Activated T-cell treated with anti-CD3 and anti-CD28 coated beads, Interleukin-2, amount 50 U/mL, for 24 hours (primary cell): ENCODE measurements around the gene MRS2.

Experiments
- DNase-seq: peaks from one replicate; pipeline ENCODE4 v3.0.0-alpha.2; 2020
- H3K27ac Mint-ChIP-seq: 2 replicates; pipeline ENCODE4 v1.8.0; 2020; ENCODE audit warnings: mild to moderate bottlenecking, mixed read lengths
- H3K27me3 Mint-ChIP-seq: 2 replicates; pipeline ENCODE4 v1.8.0; 2020; ENCODE audit warnings: mixed read lengths
- H3K36me3 Mint-ChIP-seq: 2 replicates; pipeline ENCODE4 v1.8.0; 2020; ENCODE audit warnings: low read depth, mixed read lengths
- H3K4me1 Mint-ChIP-seq: 2 replicates; pipeline ENCODE4 v1.8.0; 2020; ENCODE audit warnings: low read depth, mixed read lengths
- H3K4me3 Mint-ChIP-seq: 2 replicates; pipeline ENCODE4 v1.8.0; 2020; ENCODE audit warnings: mild to moderate bottlenecking, moderate library complexity, mixed read lengths
- H3K9me3 Mint-ChIP-seq: 2 replicates; pipeline ENCODE4 v1.8.0; 2020; ENCODE audit warnings: mixed read lengths

Gene MRS2

GRCh38 chr6:24454452-24454851 lies 51.7 kb downstream of the MRS2 start:
- Mint-ChIP-seq H3K27ac (no peak overlapping the region), H3K4me1 (no peaks in the 10 kb centered on the region), H3K27me3 (no peaks in the 10 kb centered on the region), H3K4me3 (no peak overlapping the region), H3K9me3 (no peaks in the 10 kb centered on the region), H3K36me3 (no peaks in the 10 kb centered on the region)
- DNase-seq, result no peak

GRCh38 chr6:24455061-24455460 lies 52.3 kb downstream of the MRS2 start:
- H3K4me3 Mint-ChIP-seq, result no peak overlapping the region
- DNase-seq, result no peak
- H3K4me1 Mint-ChIP-seq, result no peaks in the 10 kb centered on the region
- no peaks in the 10 kb centered on the region for H3K36me3 Mint-ChIP-seq
- no peaks in the 10 kb centered on the region for H3K9me3 Mint-ChIP-seq
- H3K27me3 Mint-ChIP-seq, result no peaks in the 10 kb centered on the region
- H3K27ac Mint-ChIP-seq, result no peak overlapping the region

- no peak overlapping the region for H3K4me3 Mint-ChIP-seq
- H3K27ac Mint-ChIP-seq, result no peak overlapping the region
- no peaks in the 10 kb centered on the region for H3K9me3 Mint-ChIP-seq
- no peaks in the 10 kb centered on the region for H3K36me3 Mint-ChIP-seq
- H3K27me3 Mint-ChIP-seq, result no peaks in the 10 kb centered on the region
- H3K4me1 Mint-ChIP-seq, result no peaks in the 10 kb centered on the region
- no peak for DNase-seq
Observed at GRCh38 chr6:24458134-24458533, 55.4 kb downstream of the MRS2 start.

DNA sequence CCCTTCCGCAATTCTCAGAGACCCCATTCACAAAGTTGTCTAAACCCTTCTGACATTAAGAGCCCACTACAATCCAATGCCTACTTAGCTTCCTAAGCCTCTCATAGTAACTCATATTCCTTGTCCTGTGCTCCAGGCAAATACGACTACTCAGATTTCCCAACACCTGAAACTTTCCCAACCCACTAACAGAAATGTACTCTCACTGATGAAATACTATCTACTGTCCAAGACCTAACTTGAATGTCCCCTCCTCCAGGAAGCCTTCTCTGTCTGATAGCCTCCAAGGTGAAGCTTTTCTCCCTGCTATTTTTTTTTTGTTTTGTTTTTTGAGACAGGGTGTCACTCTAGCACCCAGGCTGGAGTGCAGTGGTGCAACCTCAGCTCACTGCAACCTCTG lies 56.2 kb downstream of the MRS2 start:
- no peaks in the 10 kb centered on the region for H3K27me3 Mint-ChIP-seq
- no peak overlapping the region for H3K27ac Mint-ChIP-seq
- no peaks in the 10 kb centered on the region for H3K4me1 Mint-ChIP-seq
- no peaks in the 10 kb centered on the region for H3K36me3 Mint-ChIP-seq
- no peak overlapping the region for H3K4me3 Mint-ChIP-seq
- no peaks in the 10 kb centered on the region for H3K9me3 Mint-ChIP-seq
- DNase-seq, result no peak

GRCh38 chr6:24460966-24461365 lies 58.2 kb downstream of the MRS2 start:
- H3K4me1 Mint-ChIP-seq, result no peaks in the 10 kb centered on the region

DNA sequence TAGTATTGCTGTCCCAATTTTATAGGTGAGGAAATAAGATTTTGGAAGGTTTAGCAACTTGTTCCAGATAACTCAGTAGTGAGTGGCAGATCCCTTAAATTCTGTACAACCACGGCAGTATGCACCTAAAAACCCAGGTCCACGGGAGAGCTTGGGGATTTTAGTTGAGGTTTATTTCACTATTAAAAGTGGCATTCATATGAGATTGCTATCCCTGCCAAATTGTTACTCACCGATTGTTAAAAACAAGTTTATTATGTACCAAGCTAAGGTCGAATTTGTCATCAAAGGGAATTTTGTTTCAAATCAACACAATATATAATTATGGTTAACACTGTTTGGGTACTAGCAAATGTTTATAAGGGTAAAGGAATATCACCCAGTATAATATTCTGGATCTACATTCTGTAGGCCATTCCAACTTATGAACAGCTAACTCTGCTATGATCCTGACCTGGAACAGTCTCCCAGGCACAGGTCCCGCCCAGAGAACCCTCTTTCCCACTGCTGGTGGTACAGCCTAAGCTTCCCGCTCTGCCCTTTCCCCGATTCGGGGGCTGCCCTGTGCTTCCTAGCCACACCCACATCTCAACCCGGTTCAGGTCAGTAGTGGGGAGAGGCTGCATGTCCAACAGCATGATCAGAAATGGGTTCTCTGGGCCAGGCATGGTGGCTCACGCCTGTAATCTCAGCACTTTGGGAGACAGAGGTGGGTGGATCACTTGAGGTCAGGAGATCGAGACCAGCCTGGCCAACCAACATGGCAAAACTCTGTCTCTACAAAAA lies 61.7 kb downstream of the MRS2 start:
- no peaks in the 10 kb centered on the region for H3K4me1 Mint-ChIP-seq

More at GRCh38 chr6:24460966-24461365, 58.2 kb downstream of the MRS2 start:
- no peak overlapping the region for H3K4me3 Mint-ChIP-seq
- no peaks in the 10 kb centered on the region for H3K9me3 Mint-ChIP-seq
- H3K27me3 Mint-ChIP-seq, result no peaks in the 10 kb centered on the region
- DNase-seq, result no peak
- no peak overlapping the region for H3K27ac Mint-ChIP-seq
- H3K36me3 Mint-ChIP-seq, result no peaks in the 10 kb centered on the region

GRCh38 chr6:24469811-24470210 lies 67.1 kb downstream of the MRS2 start:
- no peak overlapping the region for H3K27ac Mint-ChIP-seq
- H3K36me3 Mint-ChIP-seq, result no peaks in the 10 kb centered on the region
- no peak overlapping the region for H3K4me3 Mint-ChIP-seq
- no peaks in the 10 kb centered on the region for H3K9me3 Mint-ChIP-seq
- no peaks in the 10 kb centered on the region for H3K27me3 Mint-ChIP-seq
- no peaks in the 10 kb centered on the region for H3K4me1 Mint-ChIP-seq
- no peak for DNase-seq

More for the DNA sequence above, 61.7 kb downstream of the MRS2 start:
- Mint-ChIP-seq H3K27me3 (no peaks in the 10 kb centered on the region), H3K9me3 (no peaks in the 10 kb centered on the region), H3K4me3 (no peak overlapping the region), H3K27ac (no peak overlapping the region), H3K36me3 (no peaks in the 10 kb centered on the region)
- DNase-seq, result no peak

DNA sequence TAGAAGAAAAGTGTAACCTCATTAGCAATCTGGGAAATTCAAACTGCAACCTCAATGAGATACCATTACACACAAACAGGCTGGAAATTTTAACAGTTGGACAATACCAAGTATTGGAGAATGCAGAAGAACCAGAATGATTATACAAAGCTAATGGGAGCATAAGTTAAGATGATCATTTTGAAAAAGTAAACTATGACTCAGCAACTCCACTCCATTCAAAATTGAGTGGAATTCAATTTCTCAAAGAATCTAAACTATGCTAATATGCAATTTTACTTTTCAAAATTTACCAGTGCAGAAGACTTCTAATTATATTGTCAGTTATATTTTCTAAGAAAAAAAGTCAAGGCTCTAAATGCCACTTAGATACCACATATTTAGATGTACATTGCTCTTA lies 69.4 kb downstream of the MRS2 start:
- Mint-ChIP-seq H3K4me1 (no peaks in the 10 kb centered on the region), H3K9me3 (no peaks in the 10 kb centered on the region), H3K36me3 (no peaks in the 10 kb centered on the region), H3K27me3 (no peaks in the 10 kb centered on the region), H3K4me3 (no peak overlapping the region), H3K27ac (no peak overlapping the region)
- DNase-seq, result no peak
